Activated naive CD4-positive, alpha-beta T cell treated with anti-CD3 and anti-CD28 coated beads, Interleukin-2, amount 50 U/mL, for 72 hours (primary cell): ENCODE measurements around the gene RPL6. TPM values are rescaled to one million over a fixed set of nuclear protein-coding genes. Genes with fewer than 3 reads are reported as not detected.
"Not testable (repeated sequence)": the region's sequence is repeated elsewhere in the genome, so short reads cannot be mapped to it uniquely, and the experiment has no call there.

Experiments
- ATAC-seq, 2 donors: fragments of 150-1000 bp; cut with Tn5 transposase; 2 replicates each; pipeline ENCODE4 v1.10.0; 2021; ENCODE audit warnings: mild to moderate bottlenecking in 2 of 2, moderate library complexity in 2 of 2
- DNase-seq, 2 donors: peaks; one replicate each; pipeline ENCODE4 v3.0.0; 2021 to 2022; ENCODE audit warnings: low spot score in 2 of 2
- H3K27ac Mint-ChIP-seq, 2 donors: one replicate each; pipeline ENCODE4 v1.8.0; 2022; ENCODE audit warnings: mild to moderate bottlenecking in 2 of 2, mixed read lengths in 2 of 2
- H3K36me3 Mint-ChIP-seq, 2 donors: one replicate each; pipeline ENCODE4 v1.8.0; 2022; ENCODE audit warnings: mixed read lengths in 2 of 2
- H3K9me3 Mint-ChIP-seq, 2 donors: one replicate each; pipeline ENCODE4 v1.8.0; 2022; ENCODE audit warnings: mixed read lengths in 2 of 2
- total RNA-seq, 2 donors: library from RNA; stranded (reverse); gene quantifications; one replicate each; pipeline ENCODE4 v1.2.3, GENCODE V29; 2022

RPL6 gene
- total RNA-seq = 1,000 to 10,000 TPM; 1,565 to 2,604 TPM

DNA sequence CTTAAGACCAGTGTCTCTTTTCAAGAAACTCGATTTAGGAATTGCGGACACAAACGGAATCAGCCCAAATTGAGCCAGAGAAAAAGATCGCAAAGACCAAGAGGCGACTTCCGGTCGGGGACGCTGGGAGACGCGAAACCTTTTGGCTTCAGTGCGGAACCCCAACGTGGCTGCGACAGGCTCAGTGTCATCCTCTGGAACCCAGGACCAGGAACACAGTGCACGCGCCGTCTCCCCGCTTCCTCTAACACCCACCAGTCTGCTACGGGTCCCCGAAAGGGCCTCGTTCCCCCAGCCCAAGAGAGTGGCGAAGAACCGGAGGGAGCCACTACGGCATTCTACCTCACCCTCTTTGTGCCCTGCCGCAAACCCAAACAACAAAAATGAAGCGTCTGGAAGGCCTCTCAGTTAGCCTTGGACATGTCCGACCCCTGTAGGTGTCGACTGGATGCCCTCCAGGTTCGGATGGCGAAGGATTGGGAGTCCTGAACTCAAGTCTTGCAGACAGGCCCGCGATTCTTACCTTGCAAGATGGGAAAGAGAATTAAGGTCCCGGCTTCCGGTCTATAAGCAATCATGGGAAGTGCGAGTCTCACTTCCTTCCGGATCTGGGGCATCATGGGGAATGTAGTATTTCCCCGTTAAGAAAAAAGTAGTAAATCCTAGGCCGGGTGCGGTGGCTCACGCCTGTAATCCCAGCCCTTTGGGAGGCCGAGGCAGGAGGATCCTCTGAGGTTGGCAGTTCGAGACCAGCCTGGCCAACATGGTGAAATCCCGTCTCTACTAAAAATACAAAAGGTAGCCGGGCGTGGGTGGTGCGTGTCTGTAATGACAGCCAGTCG lies at the start of gene RPL6:
Gene RPL6, minus strand, starts transcription at position 542 of the 842 bp plus-strand sequence. CDS start 949 bp downstream, outside the sequence.
- ATAC-seq (peak; percentile 93 to 94), DNase-seq (peak; percentile 78 to 82)
- Mint-ChIP-seq H3K9me3 (no peaks in the 10 kb centered on the region), H3K36me3 (peaks cover 39 to 44% of the 10 kb centered on the region in 2 donors), H3K27ac (peak within 1 kb of the TSS; percentile 98 to 100)

DNA sequence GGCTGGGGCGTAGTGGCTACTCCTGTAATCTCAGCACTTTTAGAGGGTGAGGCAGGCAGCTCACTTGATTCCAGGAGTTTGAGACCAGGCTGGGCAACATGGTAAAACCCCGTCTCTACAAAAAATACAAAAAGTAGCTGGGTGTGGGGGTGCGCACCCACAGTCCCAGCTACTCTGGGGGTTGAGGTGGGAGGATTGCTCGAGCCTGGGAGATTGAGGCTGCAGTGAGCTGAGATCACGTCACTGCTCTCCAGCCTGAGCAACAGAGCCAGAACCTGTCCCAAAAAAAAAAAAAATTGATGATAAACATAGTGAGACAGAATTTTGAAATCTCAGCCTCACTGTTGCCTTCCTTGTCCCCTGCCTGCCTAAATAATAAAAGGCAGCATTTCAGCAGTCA lies 49.3 kb upstream of the RPL6 start:
- Mint-ChIP-seq H3K36me3 (peaks cover 29 to 30% of the 10 kb centered on the region in 2 donors), H3K27ac (no peak overlapping the region), H3K9me3 (no peaks in the 10 kb centered on the region)
- DNase-seq (no peak), ATAC-seq (no peak)

DNA sequence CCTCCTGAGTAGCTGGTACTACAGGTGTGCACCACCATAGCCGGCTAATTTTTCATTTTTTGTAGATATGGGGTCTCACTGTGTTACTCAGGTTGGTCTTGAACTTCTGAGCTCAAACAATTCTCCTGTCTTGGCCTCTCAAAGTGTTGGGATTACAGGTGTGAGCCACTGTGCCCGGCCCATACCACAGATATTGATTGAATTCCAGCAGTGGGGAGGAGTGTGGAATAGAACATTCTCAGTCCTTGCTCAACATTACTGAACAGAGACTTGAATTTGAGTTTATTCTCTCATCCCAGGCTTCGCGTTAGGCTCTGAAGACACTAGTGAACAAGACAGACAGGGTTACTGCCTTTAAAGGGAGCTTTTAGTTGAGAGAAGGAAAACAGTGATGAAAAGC lies 48.9 kb upstream of the RPL6 start:
- Mint-ChIP-seq H3K36me3 (peaks cover 29 to 30% of the 10 kb centered on the region in 2 donors), H3K27ac (peak overlapping the region in 1 of 2 donors; percentile 81), H3K9me3 (no peaks in the 10 kb centered on the region)
- no peak for DNase-seq
- ATAC-seq = no peak

DNA sequence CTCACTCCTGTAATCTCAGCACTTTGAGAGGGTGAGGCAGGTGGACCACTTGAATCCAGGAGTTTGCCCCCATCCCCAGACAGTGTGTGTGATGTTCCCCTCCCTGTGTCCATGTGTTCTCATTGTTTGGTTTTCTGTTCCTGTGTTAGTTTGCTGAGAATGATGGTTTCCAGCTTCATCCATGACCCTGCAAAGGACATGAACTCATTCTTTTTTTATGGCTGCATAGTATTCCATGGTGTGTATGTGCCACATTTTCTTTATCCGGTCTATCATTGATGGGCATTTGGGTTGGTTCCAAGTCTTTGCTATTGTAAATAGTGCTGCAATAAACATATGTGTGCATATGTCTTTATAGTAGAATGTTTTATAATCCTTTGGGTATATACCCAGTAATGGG lies 47.7 kb upstream of the RPL6 start:
- H3K9me3 Mint-ChIP-seq, H3K27ac Mint-ChIP-seq, ATAC-seq, DNase-seq: not testable (repeated sequence)
- H3K36me3 Mint-ChIP-seq = peaks cover 29 to 30% of the 10 kb centered on the region in 2 donors

DNA sequence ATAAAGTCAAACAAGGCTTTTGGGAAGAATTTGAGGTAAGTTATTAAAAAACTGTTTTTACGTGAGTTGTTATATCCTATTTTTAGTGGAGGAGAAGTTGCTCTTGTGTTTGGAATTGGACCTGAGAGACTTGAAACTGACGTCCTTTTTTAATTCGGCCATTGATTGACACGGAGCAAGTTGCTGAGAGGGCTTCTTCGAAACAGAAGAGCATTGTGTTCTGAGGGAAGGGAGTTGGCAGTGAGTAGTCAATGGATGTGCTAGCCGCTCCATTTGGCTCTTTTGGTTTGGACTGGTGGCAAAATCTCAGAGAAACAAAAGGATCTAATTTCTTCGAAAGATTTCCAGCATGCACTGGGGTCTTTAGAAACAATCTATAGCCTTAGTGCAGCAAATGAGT lies 46.6 kb upstream of the RPL6 start:
- Mint-ChIP-seq H3K9me3 (no peaks in the 10 kb centered on the region), H3K36me3 (peaks cover 29 to 30% of the 10 kb centered on the region in 2 donors), H3K27ac (no peak overlapping the region)
- no peak for DNase-seq
- ATAC-seq = no peak

DNA sequence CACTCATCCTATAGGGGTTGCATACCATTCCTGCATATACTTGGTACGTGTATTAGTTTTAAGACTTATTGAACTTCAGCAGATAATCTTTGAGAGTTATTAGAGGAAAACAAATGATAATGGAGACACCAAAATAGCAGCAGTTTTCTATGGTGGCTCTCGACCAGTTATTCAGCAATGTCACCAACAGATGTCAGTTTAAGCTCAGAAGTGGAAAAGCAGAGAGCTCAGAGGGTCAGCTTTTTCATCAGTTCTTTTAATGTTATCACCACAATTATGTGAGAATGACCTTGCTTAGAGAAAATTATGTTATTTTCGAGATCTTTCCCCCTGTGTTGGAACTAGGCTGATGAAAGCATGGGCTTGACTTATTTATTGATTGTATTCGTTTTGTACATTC lies 41.3 kb upstream of the RPL6 start:
- DNase-seq = no peak
- ATAC-seq = no peak
- H3K9me3 Mint-ChIP-seq = no peaks in the 10 kb centered on the region
- peaks cover 8 to 30% of the 10 kb centered on the region in 2 donors for H3K36me3 Mint-ChIP-seq
- no peak overlapping the region for H3K27ac Mint-ChIP-seq

DNA sequence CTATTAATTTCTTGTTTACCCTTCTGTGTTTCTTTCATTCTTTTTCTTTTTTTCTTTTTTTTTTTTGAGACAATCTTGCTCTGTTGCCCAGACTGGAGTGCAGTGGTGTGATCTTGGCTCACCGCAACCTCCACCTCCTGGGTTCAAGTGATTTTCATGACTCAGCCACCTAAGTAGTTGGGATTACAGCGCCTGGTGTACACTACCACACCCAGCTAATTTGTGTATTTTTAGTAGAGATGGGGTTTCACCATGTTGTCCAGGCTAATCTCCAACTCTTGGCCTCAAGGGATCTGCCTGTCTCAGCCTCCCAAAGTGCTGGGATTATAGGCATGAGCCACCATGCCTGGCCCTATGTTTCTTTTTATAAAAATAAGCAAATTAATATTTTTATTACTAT lies 38.8 kb upstream of the RPL6 start:
- not testable (repeated sequence) for DNase-seq

DNA sequence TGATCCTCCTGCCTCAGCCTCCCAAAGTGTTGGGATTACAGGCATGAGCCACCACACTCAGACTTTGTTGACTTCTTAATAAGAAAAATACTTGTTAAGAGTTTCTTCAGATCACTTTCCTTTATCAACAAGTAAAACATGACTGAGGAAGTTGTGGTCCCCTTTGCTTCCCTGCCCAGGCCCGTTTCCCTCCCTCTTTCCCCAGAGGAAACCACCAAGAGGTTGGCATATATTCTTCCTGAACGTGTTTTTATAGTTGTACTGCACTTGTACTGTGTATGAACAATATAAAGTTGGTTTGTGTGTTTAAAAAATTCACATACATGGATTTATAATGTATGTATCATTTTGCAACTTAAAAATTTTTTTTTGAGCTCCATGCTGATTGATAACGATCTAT lies 37.7 kb upstream of the RPL6 start:
- DNase-seq = no peak
- ATAC-seq = no peak
- peak overlapping the region in 1 of 2 donors; percentile 14 for H3K27ac Mint-ChIP-seq
- H3K36me3 Mint-ChIP-seq = peaks cover 0 to 22% of the 10 kb centered on the region in 2 donors
- no peaks in the 10 kb centered on the region for H3K9me3 Mint-ChIP-seq

More for the DNA sequence above, 38.8 kb upstream of the RPL6 start:
- peaks cover 0 to 22% of the 10 kb centered on the region in 2 donors for H3K36me3 Mint-ChIP-seq
- not testable (repeated sequence) for ATAC-seq, H3K9me3 Mint-ChIP-seq
- H3K27ac Mint-ChIP-seq = peak overlapping the region in 1 of 2 donors; percentile 77

DNA sequence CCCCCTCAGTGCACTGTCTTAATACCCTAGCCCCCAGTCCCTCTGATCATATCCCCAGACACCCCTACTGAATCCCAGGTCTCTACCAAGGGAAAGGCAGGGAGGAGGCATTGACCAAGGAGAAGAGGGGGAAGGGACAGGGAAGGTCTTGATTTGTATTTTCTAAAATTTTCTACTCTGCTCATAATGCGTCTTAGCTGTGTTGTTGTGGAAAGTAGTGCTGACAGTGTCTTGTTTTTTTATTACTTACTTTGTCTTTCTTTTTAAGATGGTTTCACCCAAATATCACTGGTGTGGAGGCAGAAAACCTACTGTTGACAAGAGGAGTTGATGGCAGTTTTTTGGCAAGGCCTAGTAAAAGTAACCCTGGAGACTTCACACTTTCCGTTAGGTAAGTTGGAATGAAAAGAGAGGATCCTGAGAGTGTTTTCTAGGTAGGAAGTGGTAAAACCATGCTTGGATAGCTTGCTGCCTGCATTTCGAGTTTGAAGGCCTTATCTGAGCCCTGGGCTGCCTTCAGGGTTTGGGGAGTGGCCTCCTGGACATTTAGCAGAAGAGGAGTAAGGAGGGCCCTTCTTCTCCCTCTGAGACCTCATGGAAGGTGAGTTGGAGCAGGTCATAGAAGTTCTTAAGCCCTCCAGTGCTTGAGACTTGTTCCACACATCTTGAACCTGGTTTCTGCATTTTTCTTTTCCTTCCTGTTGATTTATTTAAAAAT lies 36.8 kb upstream of the RPL6 start:
- DNase-seq = no peak
- Mint-ChIP-seq H3K9me3 (no peaks in the 10 kb centered on the region), H3K27ac (peak overlapping the region; percentile 29 to 73), H3K36me3 (peaks cover 0 to 22% of the 10 kb centered on the region in 2 donors)
- no peak for ATAC-seq

DNA sequence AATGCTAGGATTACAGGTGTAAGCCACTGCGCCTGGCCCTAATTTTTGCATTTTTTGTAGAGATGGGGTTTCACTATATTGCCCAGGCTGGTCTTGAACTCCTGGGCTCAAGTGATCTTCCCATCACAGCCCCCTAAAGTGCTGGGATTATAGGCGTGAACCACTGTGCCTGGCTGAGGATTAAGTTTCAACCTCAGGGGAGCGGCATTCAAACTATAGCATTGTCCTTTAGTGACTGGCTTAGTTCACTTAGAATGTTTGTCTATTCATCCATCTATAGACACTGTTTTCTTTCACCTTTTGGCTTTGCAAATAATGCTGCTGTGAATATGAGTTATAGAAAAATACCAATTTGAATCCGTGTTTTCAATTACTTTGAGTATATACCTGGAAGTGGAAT lies 34.5 kb upstream of the RPL6 start:
- no peak for DNase-seq
- Mint-ChIP-seq H3K9me3 (no peaks in the 10 kb centered on the region), H3K27ac (no peak overlapping the region), H3K36me3 (peaks cover 0 to 10% of the 10 kb centered on the region in 2 donors)
- ATAC-seq = no peak

DNA sequence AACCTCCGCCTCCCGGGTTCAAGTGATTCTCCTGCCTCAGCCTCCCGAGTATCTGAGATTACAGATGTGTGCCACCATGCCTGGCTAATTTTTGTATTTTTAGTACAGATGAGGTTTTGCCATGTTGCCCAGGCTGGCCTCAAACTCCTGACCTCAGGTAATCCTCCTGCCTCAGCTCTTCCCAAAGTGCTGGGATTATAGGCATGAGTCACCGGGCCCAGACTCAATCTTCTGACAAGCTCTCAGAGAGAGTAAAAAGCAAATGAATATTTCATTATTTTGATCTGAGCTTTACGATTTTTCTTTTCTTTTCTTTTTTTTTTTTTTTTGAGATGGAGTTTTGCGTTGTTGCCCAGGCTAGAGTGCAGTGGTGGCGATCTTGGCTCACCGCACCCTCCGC lies 31.2 kb upstream of the RPL6 start:
- DNase-seq, H3K27ac Mint-ChIP-seq, ATAC-seq, H3K36me3 Mint-ChIP-seq, H3K9me3 Mint-ChIP-seq: not testable (repeated sequence)

DNA sequence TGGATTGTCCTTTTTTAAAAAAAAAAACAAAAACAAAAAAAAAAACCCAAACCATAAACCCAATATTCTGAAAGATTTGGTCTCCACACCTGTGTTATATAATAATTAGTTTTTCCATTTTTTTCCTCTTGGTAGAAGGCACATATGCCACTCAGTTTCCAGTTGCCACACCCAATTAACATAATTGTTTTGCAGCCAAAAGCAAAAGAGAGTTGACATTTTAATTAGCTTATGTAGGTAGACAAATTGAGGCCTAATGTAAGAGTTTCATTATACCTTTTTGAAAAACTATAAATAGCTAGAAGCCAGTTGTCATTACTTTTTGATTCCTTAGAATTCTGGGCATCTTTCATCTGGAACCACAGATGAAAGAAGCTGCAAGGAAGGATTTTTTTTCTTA lies 30.4 kb upstream of the RPL6 start:
- Mint-ChIP-seq H3K36me3 (no peaks in the 10 kb centered on the region), H3K9me3 (no peaks in the 10 kb centered on the region), H3K27ac (no peak overlapping the region)
- DNase-seq (no peak), ATAC-seq (no peak)

DNA sequence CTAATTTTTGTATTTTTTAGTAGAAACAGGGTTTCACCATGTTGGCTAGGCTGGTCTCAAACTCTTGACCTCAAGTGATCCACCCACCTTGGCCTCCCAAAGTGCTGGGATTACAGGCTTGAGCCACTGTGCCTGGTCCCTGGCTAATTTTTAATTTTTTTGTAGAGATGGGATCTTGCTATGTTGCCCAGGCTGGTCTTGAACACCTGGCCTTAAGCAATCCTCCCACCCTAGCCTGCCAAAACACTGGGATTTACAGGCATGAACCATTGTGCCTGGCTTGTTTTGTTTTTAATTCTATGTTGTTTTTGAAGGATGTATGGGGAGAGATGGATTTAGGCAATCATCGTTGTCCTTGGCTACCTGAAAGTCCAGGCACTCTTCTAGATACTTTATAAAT lies 29.2 kb upstream of the RPL6 start:
- ATAC-seq, H3K9me3 Mint-ChIP-seq: not testable (repeated sequence)
- H3K27ac Mint-ChIP-seq = peak overlapping the region in 1 of 2 donors; percentile 44

DNA sequence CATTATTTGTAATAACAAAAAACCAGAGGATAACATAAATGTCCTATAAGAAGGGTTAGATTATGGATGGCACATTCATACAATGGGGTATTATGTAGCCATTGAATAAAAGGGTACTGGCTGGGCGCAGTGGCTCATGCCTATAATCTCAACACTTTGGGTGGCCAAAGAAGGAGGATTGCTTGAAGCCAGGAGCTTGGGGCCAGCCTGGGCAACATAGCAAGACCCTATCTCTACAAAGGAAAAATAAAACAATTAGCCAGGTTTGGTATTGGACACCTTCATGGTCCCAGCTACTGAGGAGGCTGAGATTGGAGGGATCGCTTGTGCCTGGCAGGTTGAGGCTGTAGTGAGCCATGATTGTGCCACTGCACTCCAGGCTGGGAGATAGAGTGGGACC lies 24.1 kb upstream of the RPL6 start:
- ATAC-seq (no peak), DNase-seq (no peak)
- Mint-ChIP-seq H3K36me3 (peaks cover 6 to 10% of the 10 kb centered on the region in 2 donors), H3K27ac (peak overlapping the region in 1 of 2 donors; percentile 55), H3K9me3 (no peaks in the 10 kb centered on the region)

More for the DNA sequence above, 29.2 kb upstream of the RPL6 start:
- H3K36me3 Mint-ChIP-seq, DNase-seq: not testable (repeated sequence)

DNA sequence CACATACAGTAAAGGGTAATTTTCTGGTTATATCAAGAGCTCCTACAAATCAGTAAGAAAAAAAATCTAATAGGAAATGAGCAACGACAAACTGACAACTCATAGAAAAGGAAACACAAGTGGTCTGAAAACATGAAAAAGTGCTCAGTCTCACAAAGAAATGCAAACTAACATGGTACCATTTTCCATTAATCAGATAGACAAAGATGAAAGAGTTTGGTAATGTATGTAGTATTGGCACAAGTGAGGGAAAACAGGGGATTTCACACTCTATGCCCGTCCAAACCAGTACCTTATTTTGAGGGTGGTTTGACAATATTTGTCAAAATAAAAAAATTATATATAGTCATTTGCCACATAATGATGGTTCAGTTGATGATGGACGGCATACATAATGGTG lies 22.6 kb upstream of the RPL6 start:
- H3K36me3 Mint-ChIP-seq = peaks cover 6 to 10% of the 10 kb centered on the region in 2 donors
- DNase-seq (no peak), ATAC-seq (peak; percentile 59 to 74)
- no peaks in the 10 kb centered on the region for H3K9me3 Mint-ChIP-seq
- H3K27ac Mint-ChIP-seq = peak overlapping the region; percentile 45 to 86

DNA sequence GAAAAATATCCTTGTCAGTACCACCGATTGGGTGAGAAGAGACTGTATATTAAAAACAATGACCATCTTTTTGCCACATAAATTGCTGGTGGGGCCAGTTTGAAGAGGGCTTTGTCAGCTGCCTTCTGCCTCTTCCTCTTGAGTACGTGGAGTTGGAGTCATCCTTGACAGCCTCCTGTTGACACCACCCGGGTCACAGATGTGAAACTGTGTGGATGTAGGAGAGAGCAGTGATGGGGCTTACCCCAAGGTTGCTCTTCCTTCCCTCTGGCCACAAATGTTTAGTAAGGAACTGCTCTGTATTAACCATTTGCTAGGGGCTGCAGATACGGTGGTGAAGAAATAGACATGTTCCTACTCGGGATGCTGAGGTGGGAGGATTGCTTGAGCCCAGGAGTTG lies 21.5 kb upstream of the RPL6 start:
- Mint-ChIP-seq H3K27ac (peak overlapping the region; percentile 45 to 86), H3K36me3 (peaks cover 6 to 10% of the 10 kb centered on the region in 2 donors), H3K9me3 (no peaks in the 10 kb centered on the region)
- ATAC-seq (peak; percentile 65 to 93), DNase-seq (no peak)

DNA sequence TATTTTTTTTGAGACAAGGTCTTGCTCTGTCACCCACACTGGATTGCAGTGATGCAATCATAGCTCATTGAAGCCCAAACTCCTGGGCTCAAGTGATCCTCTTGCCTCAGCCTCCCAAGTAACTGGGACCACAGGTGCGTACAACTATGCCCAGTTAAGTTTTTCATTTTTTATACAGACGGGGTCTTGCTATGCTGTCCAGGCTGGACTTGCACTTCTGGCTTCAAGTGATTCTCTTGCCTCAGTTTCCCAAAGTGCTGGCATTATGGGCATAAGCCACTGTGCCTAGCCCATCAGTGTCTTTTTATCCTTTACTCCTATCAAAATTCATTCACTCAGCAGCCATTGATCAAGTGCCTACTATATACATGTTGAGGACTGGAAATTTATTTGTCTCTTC lies 18.4 kb upstream of the RPL6 start:
- DNase-seq (no peak), ATAC-seq (no peak)
- H3K27ac Mint-ChIP-seq = no peak overlapping the region
- H3K36me3 Mint-ChIP-seq = peaks cover 6 to 10% of the 10 kb centered on the region in 2 donors
- no peaks in the 10 kb centered on the region for H3K9me3 Mint-ChIP-seq
